NT2/D1 (cell line): ENCODE results near the gene GLRX.

Source experiments
- SUZ12 ChIP-seq: IDR thresholded peaks from 2 replicates; pipeline ENCODE4 v1.6.1; 2011; ENCODE audit not compliant: insufficient read length, insufficient read depth; ENCODE audit errors: extremely low read depth
- YY1 ChIP-seq: IDR thresholded peaks from 2 replicates; pipeline ENCODE4 v1.6.1; 2011; ENCODE audit not compliant: insufficient read length, insufficient read depth
- ZNF274 ChIP-seq: IDR thresholded peaks from 2 replicates; pipeline ENCODE4 v1.6.1; 2011; ENCODE audit warnings: mild to moderate bottlenecking, low read depth, low read length

DNA sequence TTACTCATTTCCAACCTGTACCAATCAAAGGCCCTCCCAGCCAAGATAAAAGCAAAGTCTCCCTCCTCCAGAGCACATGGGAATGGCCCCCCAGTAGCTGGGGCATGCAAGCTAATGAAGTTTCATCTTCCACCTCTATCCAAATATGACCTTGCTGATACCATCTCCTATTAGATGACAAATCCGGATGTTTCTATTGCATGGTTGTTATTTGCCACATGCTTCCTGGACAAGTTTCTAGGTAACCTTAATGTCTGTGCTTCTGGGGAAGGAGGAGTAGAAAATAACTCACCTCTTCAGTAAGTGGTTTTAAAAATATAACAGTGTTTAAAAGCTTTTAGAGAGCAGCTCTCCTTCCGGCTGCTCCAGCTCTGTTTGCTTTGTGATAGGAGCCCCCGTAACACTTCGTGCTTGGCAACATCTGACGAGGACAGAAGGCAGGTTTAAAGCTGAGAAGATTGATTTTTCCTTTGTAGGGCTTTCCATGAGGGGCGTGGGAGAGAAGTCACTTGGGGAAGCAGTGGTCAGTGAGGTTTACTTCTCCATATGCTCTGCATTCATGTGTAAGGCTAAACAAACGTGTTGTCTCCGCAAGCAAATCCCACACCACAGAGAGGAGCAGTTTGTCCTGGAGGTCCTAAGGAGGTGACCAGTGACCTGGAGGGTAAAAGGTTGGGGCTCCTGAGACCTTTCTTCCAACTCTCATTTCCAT is 40.3 kb upstream of the GLRX start:
- no peak for TF ChIP-seq YY1
- no peak for TF ChIP-seq SUZ12
- no peak for TF ChIP-seq ZNF274
